ENCODE data around the gene TMEM19. TPM values are rescaled to one million over a fixed set of nuclear protein-coding genes. Genes with fewer than 3 reads are reported as not detected.
A peak's percentile ranks its signal among the peaks of the same experiment; 100 is the strongest.
"Not testable (repeated sequence)": the region's sequence is repeated elsewhere in the genome, so short reads cannot be mapped to it uniquely, and the experiment has no call there.

TMEM19 gene
- total RNA-seq, 1 donor from 2014 or later: 13.7 TPM

DNA sequence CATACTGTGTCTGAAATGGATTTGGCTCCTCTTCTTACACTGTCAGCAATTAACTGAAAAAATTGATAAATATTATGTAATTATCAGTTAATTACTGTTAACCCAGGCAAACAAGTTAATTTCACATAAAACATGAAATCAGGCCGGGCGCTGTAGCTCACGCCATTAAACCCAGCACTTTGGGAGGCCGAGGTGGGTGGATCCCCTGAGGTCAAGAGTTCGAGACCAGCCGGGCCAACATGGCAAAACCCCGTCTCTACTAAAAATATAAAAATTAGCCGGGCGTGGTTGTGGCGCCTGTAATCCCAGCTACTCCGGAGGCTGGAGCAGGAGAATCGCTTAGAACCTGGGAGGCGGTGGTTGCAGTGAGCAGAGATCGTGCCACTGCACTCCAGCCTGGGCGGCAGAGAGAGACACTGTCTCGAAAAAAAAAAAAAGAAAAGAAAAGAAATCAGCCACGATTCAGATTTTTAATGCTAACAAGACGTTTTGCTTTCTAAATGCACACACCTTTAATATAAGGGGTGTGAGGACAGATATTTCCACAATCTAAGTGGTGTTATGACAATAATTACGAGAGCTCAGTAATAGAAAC, 473 bp upstream of the TMEM19 start:
- Mint-ChIP-seq H3K36me3 (ENCODE audit: unreplicated experiment) (no peaks in the 10 kb centered on the region), H3K9me3 (ENCODE audit: unreplicated experiment) (no peaks in the 10 kb centered on the region), H3K4me3 (ENCODE audit: unreplicated experiment) (peak overlapping the region; percentile 86), H3K4me1 (ENCODE audit: low read depth, unreplicated experiment) (peaks cover 6% of the 10 kb centered on the region), H3K27ac (ENCODE audit: unreplicated experiment) (peak overlapping the region; percentile 59), H3K27me3 (ENCODE audit: unreplicated experiment) (no peaks in the 10 kb centered on the region)
- no peak for DNase-seq
- TF ChIP-seq, protein P1, sequence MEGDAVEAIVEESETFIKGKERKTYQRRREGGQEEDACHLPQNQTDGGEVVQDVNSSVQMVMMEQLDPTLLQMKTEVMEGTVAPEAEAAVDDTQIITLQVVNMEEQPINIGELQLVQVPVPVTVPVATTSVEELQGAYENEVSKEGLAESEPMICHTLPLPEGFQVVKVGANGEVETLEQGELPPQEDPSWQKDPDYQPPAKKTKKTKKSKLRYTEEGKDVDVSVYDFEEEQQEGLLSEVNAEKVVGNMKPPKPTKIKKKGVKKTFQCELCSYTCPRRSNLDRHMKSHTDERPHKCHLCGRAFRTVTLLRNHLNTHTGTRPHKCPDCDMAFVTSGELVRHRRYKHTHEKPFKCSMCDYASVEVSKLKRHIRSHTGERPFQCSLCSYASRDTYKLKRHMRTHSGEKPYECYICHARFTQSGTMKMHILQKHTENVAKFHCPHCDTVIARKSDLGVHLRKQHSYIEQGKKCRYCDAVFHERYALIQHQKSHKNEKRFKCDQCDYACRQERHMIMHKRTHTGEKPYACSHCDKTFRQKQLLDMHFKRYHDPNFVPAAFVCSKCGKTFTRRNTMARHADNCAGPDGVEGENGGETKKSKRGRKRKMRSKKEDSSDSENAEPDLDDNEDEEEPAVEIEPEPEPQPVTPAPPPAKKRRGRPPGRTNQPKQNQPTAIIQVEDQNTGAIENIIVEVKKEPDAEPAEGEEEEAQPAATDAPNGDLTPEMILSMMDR (IDR thresholded peaks at IDR 0.05; ENCODE audit: partially characterized antibody, unreplicated experiment): no peak

DNA sequence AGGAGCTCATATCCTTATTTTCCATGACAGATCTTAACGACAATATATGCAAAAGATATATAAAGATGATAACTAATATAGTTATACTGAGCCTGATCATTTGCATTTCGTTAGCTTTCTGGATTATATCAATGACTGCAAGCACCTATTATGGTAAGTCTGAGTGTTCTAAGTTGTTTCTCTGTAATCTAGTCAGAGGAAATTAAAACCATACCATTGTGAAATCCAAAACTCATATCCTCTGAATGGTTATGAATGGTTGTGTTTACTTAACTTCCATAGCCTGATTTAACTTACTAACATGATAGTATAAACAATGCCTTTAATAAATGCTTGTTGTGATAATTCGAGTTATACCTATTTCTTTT, 760 bp downstream of the TMEM19 start:
- peak overlapping the region; percentile 95 for H3K4me3 Mint-ChIP-seq (ENCODE audit: unreplicated experiment)
- peaks cover 6% of the 10 kb centered on the region for H3K4me1 Mint-ChIP-seq (ENCODE audit: low read depth, unreplicated experiment)
- TF ChIP-seq, protein P1 (IDR thresholded peaks at IDR 0.05; ENCODE audit: partially characterized antibody, unreplicated experiment): no peak
- no peaks in the 10 kb centered on the region for H3K9me3 Mint-ChIP-seq (ENCODE audit: unreplicated experiment)
- H3K27me3 Mint-ChIP-seq (ENCODE audit: unreplicated experiment): no peaks in the 10 kb centered on the region
- H3K36me3 Mint-ChIP-seq (ENCODE audit: unreplicated experiment): no peaks in the 10 kb centered on the region
- no peak for DNase-seq
- H3K27ac Mint-ChIP-seq (ENCODE audit: unreplicated experiment): peak overlapping the region; percentile 91

GRCh38 chr12:71687172-71687571, 1.3 kb downstream of the TMEM19 start:
- not testable (repeated sequence) for H3K36me3 Mint-ChIP-seq (ENCODE audit: unreplicated experiment); H3K4me1 Mint-ChIP-seq (ENCODE audit: low read depth, unreplicated experiment); H3K9me3 Mint-ChIP-seq (ENCODE audit: unreplicated experiment); H3K27ac Mint-ChIP-seq (ENCODE audit: unreplicated experiment); DNase-seq; H3K27me3 Mint-ChIP-seq (ENCODE audit: unreplicated experiment)
- H3K4me3 Mint-ChIP-seq (ENCODE audit: unreplicated experiment): peak overlapping the region; percentile 63

DNA sequence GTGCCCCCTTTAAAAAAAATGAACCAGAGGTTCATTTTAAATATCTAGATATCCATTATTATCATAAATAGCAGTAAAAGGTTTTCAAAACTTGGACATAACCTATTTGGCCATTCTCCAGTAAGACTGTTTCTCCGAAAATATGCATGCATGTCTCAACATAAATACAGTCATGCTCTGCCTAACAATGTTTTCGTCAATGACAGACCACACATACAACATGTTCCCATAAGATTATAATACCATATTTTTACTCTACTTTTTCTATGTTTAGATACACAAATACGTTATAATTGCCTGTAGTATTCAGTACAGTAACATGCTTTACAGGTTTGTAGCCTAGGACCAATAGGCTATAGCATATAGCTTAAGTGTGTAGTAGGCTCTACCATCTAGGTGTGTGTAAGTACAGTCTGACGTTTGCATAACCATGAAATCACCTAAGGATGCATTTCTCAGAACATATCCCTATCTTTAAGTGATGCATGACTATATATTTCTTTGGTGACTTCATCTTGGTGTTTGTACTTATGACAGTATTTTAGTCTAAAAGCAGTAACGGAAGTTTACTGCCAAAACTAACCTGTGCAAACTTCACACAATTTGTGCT, 3.2 kb downstream of the TMEM19 start:
- no peak overlapping the region for H3K4me3 Mint-ChIP-seq (ENCODE audit: unreplicated experiment)
- TF ChIP-seq, protein P1 (IDR thresholded peaks at IDR 0.05; ENCODE audit: partially characterized antibody, unreplicated experiment): no peak
- DNase-seq: no peak
- H3K27me3 Mint-ChIP-seq (ENCODE audit: unreplicated experiment): no peaks in the 10 kb centered on the region
- no peaks in the 10 kb centered on the region for H3K9me3 Mint-ChIP-seq (ENCODE audit: unreplicated experiment)
- H3K36me3 Mint-ChIP-seq (ENCODE audit: unreplicated experiment): no peaks in the 10 kb centered on the region
- H3K27ac Mint-ChIP-seq (ENCODE audit: unreplicated experiment): no peak overlapping the region
- peaks cover 7% of the 10 kb centered on the region for H3K4me1 Mint-ChIP-seq (ENCODE audit: low read depth, unreplicated experiment)

- Mint-ChIP-seq H3K9me3 (ENCODE audit: unreplicated experiment) (no peaks in the 10 kb centered on the region), H3K4me1 (ENCODE audit: low read depth, unreplicated experiment) (peaks cover 7% of the 10 kb centered on the region), H3K27ac (ENCODE audit: unreplicated experiment) (no peak overlapping the region), H3K4me3 (ENCODE audit: unreplicated experiment) (no peak overlapping the region), H3K27me3 (ENCODE audit: unreplicated experiment) (no peaks in the 10 kb centered on the region), H3K36me3 (ENCODE audit: unreplicated experiment) (no peaks in the 10 kb centered on the region)
- no peak for DNase-seq
- TF ChIP-seq, protein P1 (IDR thresholded peaks at IDR 0.05; ENCODE audit: partially characterized antibody, unreplicated experiment): no peak
Observed at GRCh38 chr12:71691504-71692129, 5.7 kb downstream of the TMEM19 start.

All from glutamatergic neuron (in vitro differentiated cells).